GM23338 (cell line): ENCODE data around the gene WDR20. TPM values are rescaled to one million over a fixed set of nuclear protein-coding genes. Genes with fewer than 3 reads are reported as not detected.

Experiments
- ATAC-seq: fragments of 200-7000 bp; cut with Tn5 transposase; 3 replicates; pipeline ENCODE4 v1.9.1; 2020
- DNase-seq: peaks from one replicate; pipeline ENCODE4 v3.0.0-alpha.2; 2015; ENCODE audit warnings: low spot score
- H2AFZ ChIP-seq: fragments of 200-600 bp; sonication (generic); 2 replicates; pipeline ENCODE4 v1.8.0; 2016; ENCODE audit warnings: antibody characterized with exemption, mild to moderate bottlenecking, moderate library complexity
- H3F3A ChIP-seq: fragments of 200-600 bp; sonication (generic); replicated peaks from 2 replicates; pipeline ENCODE4 v1.8.0; 2017; ENCODE audit warnings: antibody characterized with exemption, mixed run types, low read depth
- H3K27ac ChIP-seq: fragments of 200-600 bp; sonication (generic); 2 replicates; pipeline ENCODE4 v1.6.1; 2016; ENCODE audit warnings: low read depth
- H3K27me3 ChIP-seq: fragments of 200-600 bp; sonication (generic); 2 replicates; pipeline ENCODE4 v1.8.0; 2016; ENCODE audit warnings: mild to moderate bottlenecking, mixed run types, moderate library complexity; ENCODE audit not compliant: insufficient read depth
- H3K36me3 ChIP-seq: fragments of 200-600 bp; sonication (generic); 2 replicates; pipeline ENCODE4 v1.8.0; 2016; ENCODE audit warnings: mild to moderate bottlenecking; ENCODE audit not compliant: insufficient read depth
- H3K4me1 ChIP-seq: fragments of 200-600 bp; sonication (generic); 2 replicates; pipeline ENCODE4 v1.8.0; 2016; ENCODE audit warnings: mild to moderate bottlenecking, moderate library complexity; ENCODE audit not compliant: insufficient read depth
- H3K4me2 ChIP-seq: fragments of 200-600 bp; sonication (generic); 2 replicates; pipeline ENCODE4 v1.7.1; 2017; ENCODE audit warnings: mixed run types
- H3K4me3 ChIP-seq: fragments of 200-600 bp; sonication (generic); 2 replicates; pipeline ENCODE4 v1.6.1; 2016; ENCODE audit warnings: mixed run types
- H3K79me2 ChIP-seq: fragments of 200-600 bp; sonication (generic); replicated peaks from 2 replicates; pipeline ENCODE4 v1.8.0; 2017; ENCODE audit warnings: mild to moderate bottlenecking; ENCODE audit not compliant: insufficient read depth
- H3K9me2 ChIP-seq: fragments of 200-600 bp; sonication (generic); 2 replicates; pipeline ENCODE4 v1.8.0; 2017; ENCODE audit not compliant: insufficient read depth
- H4K20me1 ChIP-seq: fragments of 200-600 bp; sonication (generic); replicated peaks from 2 replicates; pipeline ENCODE4 v1.8.0; 2017; ENCODE audit warnings: mild to moderate bottlenecking; ENCODE audit not compliant: insufficient read depth
- H3K27ac Mint-ChIP-seq: 2 replicates; pipeline ENCODE4 v1.8.0; 2020; ENCODE audit warnings: inconsistent platforms, mild to moderate bottlenecking, moderate library complexity, mixed read lengths
- H3K27me3 Mint-ChIP-seq: 3 replicates; pipeline ENCODE4 v1.8.0; 2022; ENCODE audit warnings: low read depth, mild to moderate bottlenecking, moderate library complexity, mixed read lengths, inconsistent platforms; ENCODE audit not compliant: insufficient read depth, poor library complexity
- H3K36me3 Mint-ChIP-seq: 3 replicates; pipeline ENCODE4 v1.8.0; 2021; ENCODE audit warnings: low read depth, mild to moderate bottlenecking, inconsistent platforms, moderate library complexity, mixed read lengths
- H3K4me1 Mint-ChIP-seq: 3 replicates; pipeline ENCODE4 v1.8.0; 2020; ENCODE audit warnings: mild to moderate bottlenecking, inconsistent platforms, mixed read lengths
- H3K4me3 Mint-ChIP-seq: 3 replicates; pipeline ENCODE4 v1.8.0; 2021; ENCODE audit warnings: moderate library complexity, mild to moderate bottlenecking, inconsistent platforms, mixed read lengths
- H3K9me3 Mint-ChIP-seq: 3 replicates; pipeline ENCODE4 v1.8.0; 2020; ENCODE audit warnings: moderate library complexity, mild to moderate bottlenecking, inconsistent platforms, mixed read lengths
- CTCF ChIP-seq, 2 experiments: fragments of 200-600 bp in 1 of 2; sonication (generic) in 1 of 2; conservative IDR thresholded peaks; 2 replicates each; pipeline versions ENCODE4 v1.5.1 to v1.6.1; 2016 to 2017; ENCODE audit warnings: antibody characterized with exemption in 2 of 2, low read depth in 2 of 2, mild to moderate bottlenecking in 2 of 2, moderate library complexity in 1 of 2
- ETS1 ChIP-seq: IDR thresholded peaks from 2 replicates; pipeline ENCODE4 v1.6.1; 2016; ENCODE audit warnings: antibody characterized with exemption
- EZH2phosphoT487 ChIP-seq: fragments of 200-600 bp; sonication (generic); IDR thresholded peaks from one replicate; pipeline ENCODE4 v1.8.1; 2018; ENCODE audit warnings: antibody characterized with exemption; ENCODE audit not compliant: unreplicated experiment
- JUNB ChIP-seq: IDR thresholded peaks from one replicate; pipeline ENCODE4 v1.6.1; 2016; ENCODE audit warnings: antibody characterized with exemption; ENCODE audit not compliant: unreplicated experiment
- NANOG ChIP-seq: IDR thresholded peaks from 2 replicates; pipeline ENCODE4 v1.6.1; 2016; ENCODE audit warnings: antibody characterized with exemption, borderline replicate concordance
- REST ChIP-seq: IDR thresholded peaks from one replicate; pipeline ENCODE4 v1.6.1; 2018; ENCODE audit warnings: antibody characterized with exemption; ENCODE audit not compliant: unreplicated experiment
- polyA plus RNA-seq: library from polyadenylated mRNA; unstranded; fragments of >200 nt; fragmentation: Nextera tagmentation; extraction: Ambion mirVana; gene quantifications from 2 replicates; pipeline ENCODE4 v1.2.1, GENCODE V29; 2016
- total RNA-seq: library from RNA; depleted of rRNA; stranded (reverse); fragments of >200 nt; shearing (Covaris generic); gene quantifications from 2 replicates; pipeline ENCODE4 v1.2.3, GENCODE V29; 2014

The WDR20 gene
- total and polyA plus RNA-seq, 2 experiments from 2014 or later: 17.9 to 21.0 TPM

GRCh38 chr14:102215071-102215470 is 75.4 kb downstream of the WDR20 start (continued):
- no peak for TF ChIP-seq REST
- TF ChIP-seq CTCF (conservative IDR thresholded peaks at IDR 0.05; ENCODE audit: low read depth in 2 of 2): no peak
- no peak for TF ChIP-seq ETS1
- TF ChIP-seq JUNB: no peak
- TF ChIP-seq EZH2phosphoT487: no peak

GRCh38 chr14:102215576-102216250 is 76.0 kb downstream of the WDR20 start:
- no peak overlapping the region for H3K4me3 ChIP-seq
- Mint-ChIP-seq H3K4me1 (peaks cover 33% of the 10 kb centered on the region), H3K9me3 (no peaks in the 10 kb centered on the region), H3K27ac (no peak overlapping the region; the same call in 1 of the 2 replicates), H3K4me3 (no peak overlapping the region), H3K36me3 (0 out of 3 replicates have a peak, but pooled peaks cover 3% of the 10 kb centered on the region), H3K27me3 (peaks cover 7% of the 10 kb centered on the region)
- no peak overlapping the region for H2AFZ ChIP-seq
- peaks cover 61% of the 10 kb centered on the region for H3K79me2 ChIP-seq
- no peak overlapping the region; the same call in 1 of the 2 replicates for H3K27ac ChIP-seq
- no peak overlapping the region for H3K4me2 ChIP-seq
- ATAC-seq (peak; percentile 25; the same call in 2 of the 3 replicates), DNase-seq (no peak)
- no peaks in the 10 kb centered on the region for H3K36me3 ChIP-seq
- peaks cover 9% of the 10 kb centered on the region; the same call in 1 of the 2 replicates for H3K4me1 ChIP-seq
- H4K20me1 ChIP-seq: peaks cover 8% of the 10 kb centered on the region; the same call in 1 of the 2 replicates
- H3K27me3 ChIP-seq: no peaks in the 10 kb centered on the region
- H3F3A ChIP-seq: 0 out of 2 replicates have a peak, but pooled peaks cover 7% of the 10 kb centered on the region
- H3K9me2 ChIP-seq: no peaks in the 10 kb centered on the region
- TF ChIP-seq ETS1: no peak
- no peak for TF ChIP-seq NANOG
- no peak for TF ChIP-seq CTCF (conservative IDR thresholded peaks at IDR 0.05; ENCODE audit: low read depth in 2 of 2)
- no peak for TF ChIP-seq EZH2phosphoT487
- TF ChIP-seq JUNB: no peak
